Measurements from ENCODE around the gene CORO6.

The CORO6 gene

DNA sequence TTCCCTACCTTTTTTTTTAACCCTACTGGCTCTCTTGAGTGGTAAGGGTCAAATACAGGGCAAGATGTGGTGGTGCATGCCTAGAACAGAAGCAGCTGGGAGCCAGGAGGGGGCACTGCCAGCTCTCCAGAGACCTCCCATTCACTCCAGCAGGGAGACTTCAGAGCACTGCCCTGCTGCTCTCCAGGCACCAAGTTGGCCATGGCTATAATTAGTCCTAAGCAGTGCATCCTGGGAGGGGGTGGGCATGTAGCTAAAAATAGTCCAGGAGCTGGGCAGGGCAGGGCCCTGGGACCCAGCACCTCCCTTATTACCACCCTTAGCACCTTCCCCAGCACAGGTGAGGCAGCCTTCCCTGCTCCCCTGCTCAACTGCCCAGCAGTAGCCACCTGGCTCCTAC, 3.5 kb downstream of the CORO6 start:
- H3K4me3 ChIP-seq (ENCODE audit: low read depth, low read length), result no peak overlapping the region
- DNase-seq (ENCODE audit: low read depth), result no peak
- TF ChIP-seq, protein P1, sequence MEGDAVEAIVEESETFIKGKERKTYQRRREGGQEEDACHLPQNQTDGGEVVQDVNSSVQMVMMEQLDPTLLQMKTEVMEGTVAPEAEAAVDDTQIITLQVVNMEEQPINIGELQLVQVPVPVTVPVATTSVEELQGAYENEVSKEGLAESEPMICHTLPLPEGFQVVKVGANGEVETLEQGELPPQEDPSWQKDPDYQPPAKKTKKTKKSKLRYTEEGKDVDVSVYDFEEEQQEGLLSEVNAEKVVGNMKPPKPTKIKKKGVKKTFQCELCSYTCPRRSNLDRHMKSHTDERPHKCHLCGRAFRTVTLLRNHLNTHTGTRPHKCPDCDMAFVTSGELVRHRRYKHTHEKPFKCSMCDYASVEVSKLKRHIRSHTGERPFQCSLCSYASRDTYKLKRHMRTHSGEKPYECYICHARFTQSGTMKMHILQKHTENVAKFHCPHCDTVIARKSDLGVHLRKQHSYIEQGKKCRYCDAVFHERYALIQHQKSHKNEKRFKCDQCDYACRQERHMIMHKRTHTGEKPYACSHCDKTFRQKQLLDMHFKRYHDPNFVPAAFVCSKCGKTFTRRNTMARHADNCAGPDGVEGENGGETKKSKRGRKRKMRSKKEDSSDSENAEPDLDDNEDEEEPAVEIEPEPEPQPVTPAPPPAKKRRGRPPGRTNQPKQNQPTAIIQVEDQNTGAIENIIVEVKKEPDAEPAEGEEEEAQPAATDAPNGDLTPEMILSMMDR (IDR thresholded peaks at IDR 0.05; ENCODE audit: insufficient read depth, low read depth, low read length, missing control alignments), result peak; percentile 20

DNA sequence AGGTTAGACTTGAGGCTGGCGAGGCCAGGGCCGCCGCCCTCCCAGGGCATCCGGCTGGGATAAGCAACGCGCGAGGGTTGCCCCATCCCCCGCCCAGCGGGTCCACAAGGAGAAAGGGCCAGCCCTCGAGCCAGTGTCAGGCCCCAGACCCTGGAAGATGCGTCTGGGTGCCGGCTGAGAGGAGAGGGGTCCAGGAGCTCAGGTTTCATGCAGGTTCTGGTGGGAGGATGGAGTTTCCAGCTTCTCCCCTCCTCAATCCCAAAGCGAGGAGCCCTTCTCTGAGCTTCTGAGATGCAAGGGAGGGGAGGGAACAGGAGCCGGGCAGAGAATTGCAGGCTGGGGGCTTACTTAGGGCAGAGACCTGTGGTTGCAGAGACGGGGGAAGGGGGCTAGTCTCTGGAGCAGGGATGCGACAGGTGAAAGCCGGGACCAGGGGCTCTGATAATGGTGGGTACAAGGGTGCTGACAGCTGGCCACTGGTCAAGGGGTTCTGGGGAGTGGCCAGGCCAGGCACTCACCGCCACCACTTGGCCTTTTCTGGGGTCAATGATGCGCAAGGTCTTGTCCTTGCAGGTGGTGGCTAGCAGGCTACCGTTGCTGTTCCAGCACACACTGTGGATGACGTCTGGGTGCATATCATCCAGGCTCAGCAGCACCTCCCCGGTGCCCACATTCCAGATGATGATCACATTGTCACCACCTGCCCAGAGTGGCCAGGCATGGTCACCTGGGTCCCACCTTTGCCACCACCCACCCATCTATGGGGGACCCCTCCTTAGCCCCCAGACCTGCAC, 4.2 kb downstream of the CORO6 start:
- TF ChIP-seq, protein P1 (IDR thresholded peaks at IDR 0.05; ENCODE audit: insufficient read depth, low read depth, low read length, missing control alignments), result no peak
- DNase-seq (ENCODE audit: low read depth), result no peak
- H3K4me3 ChIP-seq (ENCODE audit: low read depth, low read length), result no peak overlapping the region

DNA sequence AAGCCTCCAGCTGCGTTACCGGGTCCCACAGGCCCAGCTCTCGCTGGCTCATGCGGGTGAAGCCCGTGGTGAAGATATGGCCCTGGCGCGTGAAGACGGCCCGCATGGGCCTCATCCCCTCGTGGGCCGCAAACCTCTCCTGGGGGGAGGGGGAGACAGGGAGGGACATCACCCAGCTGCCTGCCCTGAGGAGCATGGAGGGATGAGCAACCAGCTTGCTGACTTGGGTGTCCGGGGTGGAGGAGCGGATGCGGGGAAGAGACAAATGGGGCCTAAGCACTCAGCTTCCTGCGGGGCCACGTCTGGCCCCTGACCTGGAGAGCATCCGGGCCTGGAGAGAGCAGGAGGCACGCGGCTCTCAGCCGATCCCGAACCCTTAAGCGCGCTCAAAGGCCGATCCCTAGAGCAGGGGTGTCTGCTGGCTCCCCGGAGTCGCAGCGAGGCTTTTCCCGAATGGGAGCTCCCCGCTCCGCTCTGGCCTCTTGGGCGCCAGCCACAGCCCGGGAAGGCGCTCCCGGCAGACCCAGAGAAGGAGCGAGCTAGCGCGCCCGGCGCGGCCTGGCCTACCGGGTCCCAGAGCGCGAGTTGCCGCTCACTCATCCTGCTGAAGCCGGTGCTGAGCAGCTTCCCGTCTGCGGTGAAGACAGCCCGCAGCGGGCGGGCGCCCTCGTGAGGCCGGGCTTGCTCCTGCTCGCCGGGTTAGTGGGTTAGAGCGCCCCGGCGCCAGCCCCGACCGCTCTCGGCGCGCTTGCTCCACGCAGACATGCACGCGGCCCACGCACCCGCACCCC, 5.0 kb downstream of the CORO6 start:
- TF ChIP-seq, protein P1 (IDR thresholded peaks at IDR 0.05; ENCODE audit: insufficient read depth, low read depth, low read length, missing control alignments), result peak; percentile 83
- DNase-seq (ENCODE audit: low read depth), result peak; percentile 90
- peak overlapping the region; percentile 51 for H3K4me3 ChIP-seq (ENCODE audit: low read depth, low read length)

DNA sequence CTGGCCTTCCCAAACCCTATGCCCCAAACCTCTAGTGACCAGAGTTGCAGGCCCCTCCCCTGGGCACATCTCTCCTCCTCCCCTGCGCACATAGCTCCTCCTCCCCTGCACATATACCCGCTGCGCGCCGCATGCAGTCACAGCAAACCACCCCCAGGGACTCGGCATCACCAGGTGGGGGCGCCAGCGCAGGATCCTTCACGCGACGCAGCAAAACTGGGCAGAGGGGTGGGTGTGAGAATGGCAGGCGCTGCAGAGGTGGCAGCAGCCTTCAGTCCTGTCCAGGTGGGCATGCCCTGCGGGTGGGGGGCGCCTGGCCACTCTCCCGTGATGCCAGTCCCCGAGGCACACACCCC, 5.6 kb downstream of the CORO6 start:
- H3K4me3 ChIP-seq (ENCODE audit: low read depth, low read length), result peak overlapping the region; percentile 51
- TF ChIP-seq, protein P1 (IDR thresholded peaks at IDR 0.05; ENCODE audit: insufficient read depth, low read depth, low read length, missing control alignments), result peak; percentile 89
- peak; percentile 93 for DNase-seq (ENCODE audit: low read depth)

DNA sequence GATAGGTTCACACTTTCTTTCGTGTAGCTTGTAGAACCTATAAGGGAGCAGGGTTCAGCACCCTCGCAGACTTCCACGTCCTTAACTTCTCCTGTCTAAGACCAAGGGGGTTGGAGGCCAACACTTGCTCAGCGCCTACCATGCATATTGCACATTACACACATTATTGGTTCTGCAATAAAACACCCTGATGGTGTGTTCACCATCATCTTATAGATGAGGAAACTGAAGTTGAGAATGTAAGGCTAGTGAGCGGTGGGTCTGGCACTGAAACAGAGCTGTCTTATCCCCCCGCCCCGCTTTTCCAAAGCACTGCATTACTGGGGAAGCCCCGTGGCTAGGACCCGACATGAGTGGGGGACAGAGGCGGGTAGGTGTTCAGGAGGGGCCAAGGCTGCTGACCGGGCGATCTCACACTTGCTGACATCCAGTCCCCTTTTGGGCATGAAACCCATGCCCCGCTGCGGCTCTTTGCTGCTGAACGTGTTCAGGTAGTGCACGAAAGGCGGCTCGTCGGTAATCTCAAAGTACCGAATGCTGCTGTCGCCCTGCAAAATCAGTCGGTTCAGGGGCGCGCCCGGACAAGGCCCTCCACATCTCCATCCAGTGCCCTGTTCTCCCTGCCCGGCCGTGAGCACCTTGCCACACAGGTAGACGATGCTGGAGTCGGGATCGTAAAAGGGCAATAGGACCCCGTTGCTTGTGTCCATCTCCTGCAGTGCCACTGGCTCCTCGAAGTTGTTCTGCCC, 6.2 kb downstream of the CORO6 start:
- TF ChIP-seq, protein P1 (IDR thresholded peaks at IDR 0.05; ENCODE audit: insufficient read depth, low read depth, low read length, missing control alignments), result no peak
- no peak for DNase-seq (ENCODE audit: low read depth)
- H3K4me3 ChIP-seq (ENCODE audit: low read depth, low read length), result no peak overlapping the region; the same call in none of the 2 replicates

DNA sequence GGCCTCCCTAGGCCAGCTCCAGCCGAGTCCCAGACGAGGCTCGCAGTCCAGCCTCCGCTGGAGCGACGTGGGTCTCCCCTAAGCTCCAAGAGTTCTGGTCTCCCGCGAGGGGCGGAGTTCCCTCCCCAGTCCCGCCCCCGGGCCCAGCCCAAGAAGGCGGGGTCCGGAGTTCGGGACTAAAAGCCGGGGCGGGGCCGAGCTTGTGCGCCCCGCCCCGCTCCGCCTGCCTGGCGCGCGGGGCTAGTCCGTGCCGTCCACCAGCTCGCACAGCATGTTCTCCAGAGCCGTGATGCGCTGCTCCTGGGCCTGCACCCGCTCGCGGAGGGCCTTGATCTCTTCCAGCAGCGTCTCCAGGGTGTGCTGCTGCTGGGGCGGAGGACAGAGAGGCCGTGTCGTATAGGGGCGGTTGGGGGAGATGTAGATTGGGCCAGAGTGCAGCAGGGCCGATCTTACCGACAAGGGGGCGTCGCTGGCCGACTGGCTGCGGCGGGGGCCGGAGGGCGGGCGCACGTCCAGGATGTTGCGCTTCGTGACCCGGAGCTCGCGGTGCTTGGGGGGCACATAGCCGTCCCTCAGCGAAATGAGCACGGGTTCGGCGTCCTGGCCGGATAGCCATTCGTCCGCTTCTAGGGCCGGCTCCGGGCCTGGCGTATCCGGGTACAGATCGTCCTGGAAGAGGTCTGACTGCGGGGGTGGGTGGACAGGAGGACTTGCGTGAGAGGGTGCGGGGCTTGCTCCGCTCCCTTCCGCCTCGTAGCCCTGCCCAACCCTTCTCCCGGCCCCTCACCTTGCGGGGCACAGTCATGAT, 7.0 kb downstream of the CORO6 start:
- TF ChIP-seq, protein P1 (IDR thresholded peaks at IDR 0.05; ENCODE audit: insufficient read depth, low read depth, low read length, missing control alignments), result no peak
- peak overlapping the region; percentile 48 for H3K4me3 ChIP-seq (ENCODE audit: low read depth, low read length)
- peak; percentile 84 for DNase-seq (ENCODE audit: low read depth)
